HepG2 (cell line): ENCODE results near the gene SCAPER. TPM values are rescaled to one million over a fixed set of nuclear protein-coding genes. Genes with fewer than 3 reads are reported as not detected.

Experiments
- ATAC-seq: fragments of 200-7000 bp; cut with Tn5 transposase; 3 replicates; pipeline ENCODE4 v1.9.1; 2020; ENCODE audit warnings: mild to moderate bottlenecking, moderate library complexity
- BruUV-seq: library from RNA; stranded (reverse); fragments of 400-500 nt; replicated peaks from 2 replicates; lab custom pipeline; 2021; lab: Mats Ljungman, UMichigan
- CTCF ChIA-PET: fragments of 300-600 bp; formaldehyde crosslinking; extraction: SDS; loops from one replicate; lab custom pipeline; 2021; ENCODE audit warnings: low total read pairs, inconsistent platforms, low intra/inter-chr PET ratio; lab: Yijun Ruan, JAX
- POLR2A ChIA-PET: fragments of 350-600 bp; sonication (Branson Sonifier 250); formaldehyde crosslinking; loops from one replicate; lab custom pipeline; 2020; ENCODE audit warnings: antibody characterized with exemption, inconsistent platforms; lab: Yijun Ruan, JAX
- DNase-seq: peaks from one replicate; pipeline ENCODE4 v3.0.0-alpha.2; 2015; ENCODE audit warnings: low spot score
- FAIRE-seq: peaks from 3 replicates; lab custom pipeline; 2011; peaks lifted over from hg19 to GRCh38; lab: Jason Lieb, UNC
- H2AFZ ChIP-seq: one replicate; pipeline ENCODE4 v1.6.1; 2011; ENCODE audit warnings: low read length, inconsistent platforms
- H3K27ac ChIP-seq: fragments of 300-600 bp; 3 replicates; pipeline ENCODE4 v1.8.0; 2011; ENCODE audit warnings: mixed run types, mild to moderate bottlenecking, mixed read lengths, low read length, inconsistent platforms; ENCODE audit not compliant: insufficient read depth; ENCODE audit errors: extremely low read length
- H3K27me3 ChIP-seq, 2 experiments: fragments of 200-600 bp in 1 of 2; 2 replicates in 1 of 2; 3 replicates in 1 of 2; pipeline versions ENCODE4 v1.6.0 to v1.8.0; 2011; ENCODE audit warnings: low read length in 2 of 2, mild to moderate bottlenecking in 2 of 2, moderate library complexity in 2 of 2, inconsistent platforms in 1 of 2; ENCODE audit not compliant: insufficient read depth in 2 of 2, control insufficient read depth in 1 of 2
- H3K36me3 ChIP-seq, 2 experiments: fragments of 200-600 bp in 1 of 2; replicated peaks in 1 of 2; 2 replicates in 1 of 2; 3 replicates in 1 of 2; pipeline versions ENCODE4 v1.5.1 to v1.8.0; 2011; ENCODE audit warnings: low read length in 2 of 2, inconsistent platforms in 1 of 2; ENCODE audit not compliant: insufficient read depth in 2 of 2, control insufficient read depth in 1 of 2
- H3K4me1 ChIP-seq: 2 replicates; pipeline ENCODE4 v1.5.1; 2012; ENCODE audit warnings: low read length, inconsistent platforms; ENCODE audit not compliant: insufficient read depth
- H3K4me2 ChIP-seq: 2 replicates; pipeline ENCODE4 v1.6.0; 2011; ENCODE audit warnings: low read depth, low read length, inconsistent platforms
- H3K4me3 ChIP-seq, 3 experiments: fragments of 200-600 bp in 1 of 3; sonication (generic), shearing (Covaris generic) in 1 of 3; replicated peaks in 1 of 3; 2 replicates each; pipeline ENCODE4 v1.5.1; 2011 to 2016; ENCODE audit warnings: low read length in 3 of 3, inconsistent platforms in 2 of 3, low read depth in 2 of 3, mild to moderate bottlenecking in 2 of 3, control low read depth in 1 of 3, mixed read lengths in 1 of 3; ENCODE audit not compliant: insufficient read depth in 1 of 3
- H3K79me2 ChIP-seq: one replicate; pipeline ENCODE4 v1.6.1; 2011; ENCODE audit warnings: low read length, inconsistent platforms; ENCODE audit not compliant: insufficient read depth
- H3K9ac ChIP-seq: 2 replicates; pipeline ENCODE4 v1.6.0; 2011; ENCODE audit warnings: mild to moderate bottlenecking, low read depth, low read length, inconsistent platforms; ENCODE audit not compliant: insufficient read depth
- H3K9me3 ChIP-seq: 2 replicates; pipeline ENCODE4 v1.5.1; 2012; ENCODE audit warnings: mild to moderate bottlenecking, low read length
- H4K20me1 ChIP-seq: 2 replicates; pipeline ENCODE4 v1.6.0; 2011; ENCODE audit warnings: inconsistent platforms, mild to moderate bottlenecking, low read length, moderate library complexity; ENCODE audit not compliant: insufficient read depth
- IKZF4 ChIP-seq: sonication (generic); formaldehyde crosslinking; IDR thresholded peaks from 2 replicates; pipeline ENCODE4 v1.5.1; 2020; ENCODE audit warnings: borderline replicate concordance, mild to moderate bottlenecking, low read depth, missing genetic modification reagents; ENCODE audit errors: not compliant biosample characterization
- KDM4B ChIP-seq: sonication (generic); formaldehyde crosslinking; IDR thresholded peaks from 2 replicates; pipeline ENCODE4 v1.4.0; 2020; ENCODE audit warnings: missing genetic modification reagents
- KDM5B ChIP-seq: sonication (generic); formaldehyde crosslinking; IDR thresholded peaks from 2 replicates; pipeline ENCODE4 v1.4.0; 2020; ENCODE audit warnings: missing genetic modification reagents, mild to moderate bottlenecking, borderline replicate concordance
- MAFG ChIP-seq: sonication (generic); formaldehyde crosslinking; IDR thresholded peaks from 2 replicates; pipeline ENCODE4 v1.5.1; 2020; ENCODE audit warnings: mild to moderate bottlenecking, missing genetic modification reagents
- MBNL3 ChIP-seq: fragments of 250-450 bp; sonication (Bioruptor Pico); conservative IDR thresholded peaks from 2 replicates; pipeline ENCODE4 v1.8.0; 2022; ENCODE audit warnings: mild to moderate bottlenecking, inconsistent platforms
- NR2F2 ChIP-seq: IDR thresholded peaks from 2 replicates; pipeline ENCODE4 v1.6.1; 2012; ENCODE audit warnings: low read depth, inconsistent platforms, borderline replicate concordance
- SMC3 ChIP-seq: IDR thresholded peaks from 2 replicates; pipeline ENCODE4 v1.6.1; 2011; ENCODE audit warnings: low read length, improper control_type of control experiment
- SOX6 ChIP-seq, 2 experiments: fragments of 450-650 bp in 1 of 2; sonication (generic) in 1 of 2; formaldehyde crosslinking in 1 of 2; IDR thresholded peaks; 2 replicates each; pipeline versions ENCODE4 v1.4.0 to v1.6.1; 2017 to 2020; ENCODE audit warnings: antibody characterized with exemption in 1 of 2, mild to moderate bottlenecking in 1 of 2, missing genetic modification reagents in 1 of 2
- STAG1 ChIP-seq: sonication (generic); formaldehyde crosslinking; IDR thresholded peaks from 2 replicates; pipeline ENCODE4 v1.4.0; 2020; ENCODE audit warnings: missing genetic modification reagents
- ZBTB8A ChIP-seq: sonication (generic); formaldehyde crosslinking; IDR thresholded peaks from 2 replicates; pipeline ENCODE4 v1.4.0; 2020; ENCODE audit warnings: mild to moderate bottlenecking, low read depth, missing genetic modification reagents, borderline replicate concordance
- WGBS: methylation state at CpG from one replicate; pipeline ENCODE4 v1.1.6; 2017; ENCODE audit warnings: low lambda C conversion rate; 5-methylcytosine and 5-hydroxymethylcytosine counted together
- in situ Hi-C: cut with HindIII; loops from 2 replicates; pipeline ENCODE4 v1.10.0; 2017; ENCODE audit warnings: low pct_unique_long_range_greater_than_20kb; ENCODE audit not compliant: extremely low pct_ligation_motif_present
- intact Hi-C: fragments of 100-400 bp; cut with micrococcal nuclease; formaldehyde crosslinking; loops from one replicate; pipeline ENCODE4 v1.10.0; 2022; ENCODE audit not compliant: unreplicated experiment
- polyA plus RNA-seq, 8 experiments: library from polyadenylated mRNA; depleted of rRNA in 3 of 8; stranded (reverse) in 7 of 8; unstranded in 1 of 8; fragments of >200 nt; fragmentation: Illumina TruSeq in 4 of 8; extraction: Trizol in 4 of 8; gene quantifications; 2 replicates each; pipeline versions ENCODE4 v1.2.1 to v1.2.3, GENCODE V29; 2011 to 2016; ENCODE audit warnings: low read depth in 4 of 8, missing spikeins in 1 of 8, mixed read lengths in 1 of 8; ENCODE audit not compliant: insufficient read depth in 1 of 8
- total RNA-seq, 5 experiments: library from RNA; depleted of rRNA; stranded (reverse); fragments of >200 nt; fragmentation: Illumina TruSeq; extraction: Trizol; gene quantifications; 2 replicates each; pipeline ENCODE4 v1.2.3, GENCODE V29; 2016; ENCODE audit warnings: low read depth in 1 of 5
- TF ChIP-seq, protein P1 (sequence below): sonication (generic); formaldehyde crosslinking; IDR thresholded peaks from 2 replicates; pipeline ENCODE4 v1.4.0; 2020; ENCODE audit warnings: missing genetic modification reagents, borderline replicate concordance
- TF ChIP-seq, protein P2 (sequence below): sonication (generic); formaldehyde crosslinking; IDR thresholded peaks from 2 replicates; pipeline ENCODE4 v1.4.0; 2020; ENCODE audit warnings: missing genetic modification reagents, borderline replicate concordance

SCAPER gene
- total and polyA plus RNA-seq, 2 of the 13 experiments (the other 11 are each of a cell fraction or from before 2014, with no cell fraction given) = 4.3 to 10.5 TPM

- ChIA-PET CTCF (no interaction called here), POLR2A (interaction anchor here (2.2 to 5.5 kb wide), 2 partner anchors 13 to 21 kb away, joined by 7 to 132 read pairs; partner anchors contain the start of gene ETFA)
- Histone ChIP-seq H3K27ac (peak overlapping the region; percentile 43), H3K4me1 (peaks cover 41% of the 10 kb centered on the region), H3K9ac (no peak overlapping the region), H4K20me1 (no peaks in the 10 kb centered on the region), H2AFZ (no peak overlapping the region), H3K4me3 (no peak overlapping the region), H3K27me3 (no peaks in the 10 kb centered on the region; a peak in 3 of 5 replicates), H3K4me2 (peak overlapping the region; percentile 22; the same call in 1 of the 2 replicates), H3K9me3 (no peaks in the 10 kb centered on the region), H3K79me2 (peaks cover 12% of the 10 kb centered on the region)
- no TSS peak for BruUV-seq
- in situ Hi-C loops = loop anchor here (5.0 kb wide), 2 partner anchors 95 to 140 kb away; no protein-coding TSS in a partner anchor
- intact Hi-C loops = loop anchor here (5.0 to 10.0 kb wide), 3 partner anchors 48 to 140 kb away; no protein-coding TSS in a partner anchor
- WGBS = 0% methylated on average over 1 of the region's 1 CpG
- DNase-seq = no peak
- FAIRE-seq = no peak
- TF ChIP-seq SOX6 (IDR thresholded peaks at IDR 0.05) (no peak), SOX6 (CRISPR knock-in tag; IDR thresholded peaks at IDR 0.05) (no peak), ZBTB8A (CRISPR knock-in tag) (no peak)
- TF ChIP-seq, all 625 proteins: peak for 0
- ATAC-seq = no peak
- no peaks in the 10 kb centered on the region for H3K36me3 ChIP-seq
Measured at GRCh38 chr15:76332796-76333195, 572.3 kb downstream of the SCAPER start.

- H3K9me3 ChIP-seq = no peaks in the 10 kb centered on the region
- H3K27ac ChIP-seq = no peak overlapping the region
- H3K4me1 ChIP-seq = peaks cover 35% of the 10 kb centered on the region
- intact Hi-C loops = loop anchor here (5.0 to 10.0 kb wide), 3 partner anchors 45 to 138 kb away; no protein-coding TSS in a partner anchor
- no peaks in the 10 kb centered on the region for H3K36me3 ChIP-seq
- WGBS = 49% methylated on average over 7 of the region's 7 CpGs
- H2AFZ ChIP-seq = no peak overlapping the region
- peak; percentile 65 for ATAC-seq
- H3K4me2 ChIP-seq = peak overlapping the region; percentile 24; the same call in 1 of the 2 replicates
- CTCF ChIA-PET = no interaction called here
- no peak overlapping the region for H3K4me3 ChIP-seq
- in situ Hi-C loops = loop anchor here (5.0 kb wide), 2 partner anchors 93 to 138 kb away; no protein-coding TSS in a partner anchor
- no peak for FAIRE-seq
- peak; percentile 47 for DNase-seq
- no peaks in the 10 kb centered on the region for H3K79me2 ChIP-seq
- BruUV-seq = no TSS peak
- H3K27me3 ChIP-seq = peaks cover 0 to 4% of the 10 kb centered on the region in 2 experiments; a peak in 2 of 5 replicates
- no peak overlapping the region for H3K9ac ChIP-seq
- H4K20me1 ChIP-seq = no peaks in the 10 kb centered on the region
- POLR2A ChIA-PET = interaction anchor here (0.7 to 2.3 kb wide), 2 partner anchors 19 to 145 kb away, joined by 3 to 21 read pairs; partner anchors contain the start of gene ETFA
- TF ChIP-seq NR2F2 (no peak), STAG1 (peak; percentile 66), KDM4B (no peak), MAFG (no peak), SMC3 (peak; percentile 76), IKZF4 (CRISPR knock-in tag) (no peak), KDM5B (CRISPR knock-in tag) (0 out of 2 replicates have a peak, but pooled peaks have one; percentile 31), MBNL3 (no peak)
- TF ChIP-seq, protein P1, sequence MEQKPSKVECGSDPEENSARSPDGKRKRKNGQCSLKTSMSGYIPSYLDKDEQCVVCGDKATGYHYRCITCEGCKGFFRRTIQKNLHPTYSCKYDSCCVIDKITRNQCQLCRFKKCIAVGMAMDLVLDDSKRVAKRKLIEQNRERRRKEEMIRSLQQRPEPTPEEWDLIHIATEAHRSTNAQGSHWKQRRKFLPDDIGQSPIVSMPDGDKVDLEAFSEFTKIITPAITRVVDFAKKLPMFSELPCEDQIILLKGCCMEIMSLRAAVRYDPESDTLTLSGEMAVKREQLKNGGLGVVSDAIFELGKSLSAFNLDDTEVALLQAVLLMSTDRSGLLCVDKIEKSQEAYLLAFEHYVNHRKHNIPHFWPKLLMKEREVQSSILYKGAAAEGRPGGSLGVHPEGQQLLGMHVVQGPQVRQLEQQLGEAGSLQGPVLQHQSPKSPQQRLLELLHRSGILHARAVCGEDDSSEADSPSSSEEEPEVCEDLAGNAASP (CRISPR knock-in tag) = 0 out of 2 replicates have a peak, but pooled peaks have one; percentile 18
- TF ChIP-seq, protein P2, sequence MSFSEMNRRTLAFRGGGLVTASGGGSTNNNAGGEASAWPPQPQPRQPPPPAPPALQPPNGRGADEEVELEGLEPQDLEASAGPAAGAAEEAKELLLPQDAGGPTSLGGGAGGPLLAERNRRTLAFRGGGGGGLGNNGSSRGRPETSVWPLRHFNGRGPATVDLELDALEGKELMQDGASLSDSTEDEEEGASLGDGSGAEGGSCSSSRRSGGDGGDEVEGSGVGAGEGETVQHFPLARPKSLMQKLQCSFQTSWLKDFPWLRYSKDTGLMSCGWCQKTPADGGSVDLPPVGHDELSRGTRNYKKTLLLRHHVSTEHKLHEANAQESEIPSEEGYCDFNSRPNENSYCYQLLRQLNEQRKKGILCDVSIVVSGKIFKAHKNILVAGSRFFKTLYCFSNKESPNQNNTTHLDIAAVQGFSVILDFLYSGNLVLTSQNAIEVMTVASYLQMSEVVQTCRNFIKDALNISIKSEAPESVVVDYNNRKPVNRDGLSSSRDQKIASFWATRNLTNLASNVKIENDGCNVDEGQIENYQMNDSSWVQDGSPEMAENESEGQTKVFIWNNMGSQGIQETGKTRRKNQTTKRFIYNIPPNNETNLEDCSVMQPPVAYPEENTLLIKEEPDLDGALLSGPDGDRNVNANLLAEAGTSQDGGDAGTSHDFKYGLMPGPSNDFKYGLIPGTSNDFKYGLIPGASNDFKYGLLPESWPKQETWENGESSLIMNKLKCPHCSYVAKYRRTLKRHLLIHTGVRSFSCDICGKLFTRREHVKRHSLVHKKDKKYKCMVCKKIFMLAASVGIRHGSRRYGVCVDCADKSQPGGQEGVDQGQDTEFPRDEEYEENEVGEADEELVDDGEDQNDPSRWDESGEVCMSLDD (CRISPR knock-in tag) = no peak
Measured at GRCh38 chr15:76330080-76330680, 575.0 kb downstream of the SCAPER start.
